ENCODE results near the gene UNKL.

Gene UNKL

GRCh38 chr16:1426734-1427471 is 12.4 kb upstream of the UNKL start:
- TF ChIP-seq CTCF (IDR thresholded peaks at IDR 0.05), result no peak

GRCh38 chr16:1425616-1426370 is 11.3 kb upstream of the UNKL start:
- no peak for TF ChIP-seq CTCF (IDR thresholded peaks at IDR 0.05)

- no peak for TF ChIP-seq CTCF (IDR thresholded peaks at IDR 0.05)
These were observed 9.5 kb upstream of the UNKL start for GRCh38 chr16:1424028-1424427.

GRCh38 chr16:1422076-1422475 is 7.6 kb upstream of the UNKL start:
- TF ChIP-seq CTCF (IDR thresholded peaks at IDR 0.05), result no peak

- TF ChIP-seq CTCF (IDR thresholded peaks at IDR 0.05), result no peak
These were observed 5.6 kb upstream of the UNKL start for GRCh38 chr16:1420111-1420539.

- TF ChIP-seq CTCF (IDR thresholded peaks at IDR 0.05), result no peak
These were observed 2.0 kb upstream of the UNKL start for GRCh38 chr16:1416521-1416941.

GRCh38 chr16:1413684-1414531 is 596 bp downstream of the UNKL start:
- peak; percentile 78 for TF ChIP-seq CTCF (IDR thresholded peaks at IDR 0.05)
